ENCODE measurements around the gene CMKLR1. TPM values are rescaled to one million over a fixed set of nuclear protein-coding genes. Genes with fewer than 3 reads are reported as not detected.

CMKLR1 gene
- total and polyA plus RNA-seq, 2 donors (not counting 3 experiments of a cell fraction or from before 2014, with no cell fraction given) = 0.61 TPM; not detected in 1

DNA sequence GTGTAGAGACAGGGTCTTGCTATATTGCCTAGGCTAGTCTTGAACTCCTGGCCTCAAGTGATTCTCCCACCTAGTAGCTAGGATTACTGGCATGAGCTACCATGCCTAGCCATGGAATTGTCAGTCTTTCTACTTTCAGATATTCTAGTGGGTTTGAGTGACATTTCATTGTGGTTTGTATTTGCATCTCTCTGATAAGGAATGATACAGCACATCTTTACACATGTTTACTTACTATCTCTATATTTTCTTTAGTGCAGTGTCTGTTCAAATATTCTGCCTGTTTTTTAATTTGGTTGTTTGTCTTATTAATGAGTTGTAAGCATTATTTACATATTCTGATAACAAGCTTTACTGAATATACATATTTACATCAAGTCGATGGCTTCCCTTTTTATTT, 73.6 kb downstream of the CMKLR1 start:
- Histone ChIP-seq H3K9me3 (replicated peaks; ENCODE audit: control insufficient read depth, insufficient read depth, low read length) (no peaks in the 10 kb centered on the region), H3K4me3 (replicated peaks in 1 of 3; ENCODE audit: insufficient read depth in 1 of 3, low read depth in 1 of 3, low read length in 3 of 3) (no peak overlapping the region), H3K4me1 (ENCODE audit: control insufficient read depth, extremely low read depth, insufficient read depth, low read length) (no peaks in the 10 kb centered on the region), H3K36me3 (ENCODE audit: control insufficient read depth in 2 of 2, extremely low read depth in 1 of 2, insufficient read depth in 2 of 2, low read length in 2 of 2) (no peaks in the 10 kb centered on the region), H3K79me2 (ENCODE audit: control insufficient read depth, insufficient read depth, low read length) (no peaks in the 10 kb centered on the region), H3K27me3 (ENCODE audit: control insufficient read depth in 2 of 2, insufficient read depth in 2 of 2, low read length in 2 of 2) (no peaks in the 10 kb centered on the region), H3K9me1 (replicated peaks; ENCODE audit: control insufficient read depth, extremely low read depth, insufficient read depth, low read length) (no peaks in the 10 kb centered on the region), H4K20me1 (replicated peaks; ENCODE audit: control insufficient read depth, extremely low read depth, insufficient read depth, low read length) (no peaks in the 10 kb centered on the region), H3K4me2 (ENCODE audit: insufficient read depth, low read length) (no peak overlapping the region), H3K27ac (ENCODE audit: insufficient read depth, low read depth, low read length) (no peak overlapping the region), H2AFZ (ENCODE audit: low read depth, low read length) (no peak overlapping the region), H3K9ac (replicated peaks; ENCODE audit: extremely low read depth, insufficient read depth, low read length) (no peak overlapping the region)
- ChIA-PET CTCF (no interaction called here), POLR2A (no interaction called here)
- FAIRE-seq (no peak), DNase-seq (ENCODE audit: low read depth, low spot score) (no peak)
- no TSS peak for BruUV-seq (replicated peaks)
- TF ChIP-seq GATA2 (IDR thresholded peaks at IDR 0.05; ENCODE audit: insufficient read depth, insufficient read length, low read depth, low read length) (no peak), FOS (IDR thresholded peaks at IDR 0.05; ENCODE audit: borderline replicate concordance, insufficient read depth, low read length) (no peak), MYC (IDR thresholded peaks at IDR 0.05; ENCODE audit: low read depth, low read length) (no peak), MAX (IDR thresholded peaks at IDR 0.05; ENCODE audit: insufficient read depth, insufficient read length) (no peak), JUN (IDR thresholded peaks at IDR 0.05; ENCODE audit: borderline replicate concordance, insufficient read depth, insufficient read length, low read depth) (no peak), CTCF (IDR thresholded peaks at IDR 0.05; ENCODE audit: extremely low read depth in 1 of 2, insufficient read depth in 1 of 2, low read depth in 1 of 2, low read length in 2 of 2) (no peak), POLR2A (IDR thresholded peaks at IDR 0.05; ENCODE audit: low read depth, low read length) (no peak), POLR2AphosphoS5 (IDR thresholded peaks at IDR 0.05; ENCODE audit: insufficient read depth, low read depth, low read length) (no peak), EZH2 (IDR thresholded peaks at IDR 0.05; ENCODE audit: borderline replicate concordance, low read depth, low read length, severe bottlenecking) (no peak)
- dilution Hi-C loops (cut with MboI; ENCODE audit: extremely low pct_ligation_motif_present, low sequenced_read_pairs) = no loop called here
- intact Hi-C loops (cut with micrococcal nuclease) = no loop called here
